GM21529 (cell line): ENCODE data around the gene SCAF1.

Experiments
- ATAC-seq: cut with Tn5 transposase; IDR thresholded peaks from one replicate; pipeline ENCODE4 v1.9.1; 2021; ENCODE audit not compliant: unreplicated experiment

The SCAF1 gene

GRCh38 chr19:49685845-49686332, 43.9 kb downstream of the SCAF1 start:
- ATAC-seq: no peak

DNA sequence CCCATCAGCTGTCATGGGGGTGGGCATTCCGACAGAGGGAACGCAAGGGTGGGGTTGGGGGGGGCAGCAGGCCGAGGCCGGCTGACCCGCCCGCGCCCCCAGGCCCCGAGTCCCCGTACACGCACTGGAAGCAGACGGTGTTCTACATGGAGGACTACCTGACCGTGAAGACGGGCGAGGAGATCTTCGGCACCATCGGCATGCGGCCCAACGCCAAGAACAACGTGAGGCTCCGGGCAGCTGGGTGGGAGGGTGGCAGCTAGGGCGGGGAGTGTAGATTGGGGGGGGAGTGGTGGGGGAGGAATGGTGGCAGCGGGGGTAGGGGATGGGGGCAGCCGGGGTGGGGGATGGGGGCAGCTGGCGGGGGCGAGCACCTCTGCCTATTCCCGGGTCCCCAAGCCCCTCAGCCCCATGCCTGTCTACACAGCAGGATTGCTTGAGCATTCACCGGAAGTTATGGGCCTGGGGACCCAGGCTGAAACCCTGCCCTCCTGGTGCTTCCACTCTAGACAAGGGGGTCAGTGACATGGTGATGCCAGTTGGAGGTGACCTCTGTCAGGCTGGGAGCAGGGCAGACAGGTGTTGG, 44.6 kb downstream of the SCAF1 start:
- ATAC-seq: no peak

- ATAC-seq: no peak
Measured at GRCh38 chr19:49687150-49687549, 45.1 kb downstream of the SCAF1 start.

DNA sequence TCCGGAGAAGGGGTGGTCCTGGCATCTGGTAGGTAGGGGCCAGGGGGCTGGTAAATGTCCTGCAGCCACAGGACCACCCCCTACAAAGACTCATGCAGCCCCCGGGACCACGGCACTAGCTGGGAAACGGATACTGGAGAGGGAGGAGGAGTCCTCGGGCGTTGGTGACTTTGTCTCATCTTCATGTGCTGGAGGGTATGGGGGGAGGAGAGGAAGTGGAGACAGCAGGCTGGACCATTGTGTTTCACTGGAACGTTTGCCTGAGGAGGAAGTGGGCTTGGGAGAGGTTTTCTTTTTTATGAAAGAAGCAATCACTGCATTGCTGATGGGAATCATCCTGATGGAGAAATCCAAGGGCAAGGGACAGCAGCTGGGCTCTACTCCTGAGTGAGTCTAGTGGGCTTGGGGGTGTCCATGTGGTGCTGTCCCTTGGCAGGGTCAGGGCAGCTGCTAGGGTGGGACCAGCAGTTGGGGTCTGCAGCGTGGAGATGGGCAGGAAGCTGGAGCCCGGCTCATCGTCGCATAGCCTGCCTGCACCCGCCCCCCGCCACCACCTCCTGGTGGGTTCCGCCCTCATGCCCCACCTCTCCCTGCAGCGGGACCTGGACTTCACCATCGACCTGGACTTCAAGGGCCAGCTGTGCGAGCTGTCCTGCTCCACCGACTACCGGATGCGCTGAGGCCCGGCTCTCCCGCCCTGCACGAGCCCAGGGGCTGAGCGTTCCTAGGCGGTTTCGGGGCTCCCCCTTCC, 45.7 kb downstream of the SCAF1 start:
- ATAC-seq: no peak

DNA sequence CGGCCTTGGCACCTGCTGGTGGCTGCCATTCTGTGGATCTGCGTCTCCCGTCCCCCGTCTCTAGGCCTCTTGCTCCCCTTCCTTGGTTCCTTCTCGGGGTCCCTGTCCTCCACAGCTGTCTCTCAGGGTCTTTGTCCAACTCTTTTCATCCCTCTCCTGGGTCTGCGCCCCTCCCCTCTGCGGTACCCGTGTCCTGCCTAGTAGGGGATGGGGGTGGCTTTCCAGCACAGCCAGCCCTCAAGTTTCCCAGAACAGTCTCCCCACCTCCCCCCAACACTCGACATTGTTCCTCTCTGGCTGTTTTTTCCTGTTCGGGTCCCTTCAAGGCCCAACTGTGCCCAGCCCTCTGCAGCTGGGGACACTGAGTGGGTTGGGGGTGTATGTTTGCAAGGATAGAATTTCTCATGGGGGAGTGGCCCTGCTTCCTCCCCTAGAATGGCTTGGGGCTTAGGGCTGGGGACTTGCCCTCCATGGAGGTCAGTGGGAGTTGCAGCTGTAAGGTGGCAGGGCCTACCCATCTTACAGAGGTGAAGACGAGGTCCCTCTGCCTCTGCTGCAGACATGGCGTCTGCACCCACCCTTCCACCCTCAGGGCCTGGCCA, 46.6 kb downstream of the SCAF1 start:
- ATAC-seq: no peak

- ATAC-seq: no peak
Measured at GRCh38 chr19:49689133-49690078, 47.4 kb downstream of the SCAF1 start, which contains the start of gene ADM5. Gene ADM5, plus strand, starts transcription at chr19:49689594. Its CDS starts 244 bp downstream, at chr19:49689838.

- no peak for ATAC-seq
Measured at GRCh38 chr19:49690079-49690655, 48.2 kb downstream of the SCAF1 start.

GRCh38 chr19:49690656-49691242, 48.7 kb downstream of the SCAF1 start, which contains the start of gene CPT1C:
Gene CPT1C, plus strand, starts transcription at chr19:49691116. Its CDS starts 1,137 bp downstream, at chr19:49692253.
- ATAC-seq: no peak

- ATAC-seq: no peak
Measured at GRCh38 chr19:49691243-49692146, 49.5 kb downstream of the SCAF1 start.

GRCh38 chr19:49692147-49692506, 50.1 kb downstream of the SCAF1 start:
- ATAC-seq: no peak

- ATAC-seq: no peak
Measured at GRCh38 chr19:49696115-49696514, 54.1 kb downstream of the SCAF1 start.

DNA sequence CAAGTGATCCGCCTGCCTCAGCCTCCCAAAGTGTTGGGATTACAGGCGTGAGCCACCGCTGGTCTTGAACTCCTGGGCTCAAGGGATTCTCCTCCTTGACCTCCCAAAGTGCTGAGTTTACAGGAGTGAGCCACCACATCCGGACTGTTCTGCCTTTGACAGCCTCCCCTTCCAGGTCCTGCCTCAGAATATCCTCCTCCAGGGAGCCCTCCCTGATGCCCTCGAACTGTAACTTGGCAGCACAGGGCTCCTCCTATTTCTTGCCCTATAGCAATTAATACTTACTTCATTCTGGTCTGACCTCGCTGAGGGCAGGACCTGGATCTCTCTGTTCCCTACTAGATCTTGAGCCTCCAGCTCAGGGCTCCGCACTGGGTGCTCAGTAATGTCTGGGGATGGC, 54.9 kb downstream of the SCAF1 start:
- ATAC-seq: no peak

GRCh38 chr19:49699364-49699763, 57.4 kb downstream of the SCAF1 start:
- no peak for ATAC-seq

GRCh38 chr19:49700563-49700962, 58.6 kb downstream of the SCAF1 start:
- no peak for ATAC-seq

- no peak for ATAC-seq
Measured at GRCh38 chr19:49701271-49701786, 59.3 kb downstream of the SCAF1 start.

- no peak for ATAC-seq
Measured at GRCh38 chr19:49704888-49705642, 63.1 kb downstream of the SCAF1 start.

- no peak for ATAC-seq
Measured at GRCh38 chr19:49705919-49706318, 63.9 kb downstream of the SCAF1 start.
